Fibroblast of skin of left quadriceps (primary cell): ENCODE data around the gene CROT.
"Not testable (repeated sequence)": the region's sequence is repeated elsewhere in the genome, so short reads cannot be mapped to it uniquely, and the experiment has no call there.

Experiments
- DNase-seq, 2 experiments: peaks; one replicate each; pipeline ENCODE4 v3.0.0-alpha.2; 2013; ENCODE audit warnings: low read depth in 2 of 2

The CROT gene

GRCh38 chr7:87345166-87345927 lies at the start of gene CROT:
Gene CROT (plus strand): TSS chr7:87345664. CDS start chr7:87349069, 3,405 bp downstream.
- peak; percentile 83 to 84 for DNase-seq

- DNase-seq = no peak
Measured at GRCh38 chr7:87300756-87301155, 44.7 kb upstream of the CROT start.

GRCh38 chr7:87310790-87311419 lies 34.6 kb upstream of the CROT start:
- DNase-seq = no peak

GRCh38 chr7:87312215-87312865 lies 33.1 kb upstream of the CROT start:
- peak; percentile 22 to 33 for DNase-seq

- no peak for DNase-seq
Measured at GRCh38 chr7:87316097-87316700, 29.3 kb upstream of the CROT start.

- peak; percentile 27 to 29 for DNase-seq
Measured at GRCh38 chr7:87316846-87317552, 28.5 kb upstream of the CROT start.

- no peak for DNase-seq
Measured at GRCh38 chr7:87317691-87318245, 27.7 kb upstream of the CROT start.

- no peak for DNase-seq
Measured at GRCh38 chr7:87318741-87319140, 26.7 kb upstream of the CROT start.

GRCh38 chr7:87319154-87319581 lies 26.3 kb upstream of the CROT start:
- not testable (repeated sequence) for DNase-seq

GRCh38 chr7:87322912-87323311 lies 22.6 kb upstream of the CROT start:
- DNase-seq = no peak

- DNase-seq = no peak
Measured at GRCh38 chr7:87325576-87326370, 19.7 kb upstream of the CROT start.

GRCh38 chr7:87328281-87328680 lies 17.2 kb upstream of the CROT start:
- no peak for DNase-seq

- DNase-seq = no peak
Measured at GRCh38 chr7:87330316-87330715, 15.1 kb upstream of the CROT start.

GRCh38 chr7:87330942-87331341 lies 14.5 kb upstream of the CROT start:
- no peak for DNase-seq

GRCh38 chr7:87331687-87332252 lies 13.7 kb upstream of the CROT start:
- no peak for DNase-seq

- no peak for DNase-seq
Measured at GRCh38 chr7:87332321-87332720, 13.1 kb upstream of the CROT start.

GRCh38 chr7:87336136-87336535 lies 9.3 kb upstream of the CROT start:
- DNase-seq = no peak

- no peak for DNase-seq
Measured at GRCh38 chr7:87337331-87337730, 8.1 kb upstream of the CROT start.

GRCh38 chr7:87339373-87339897 lies 6.0 kb upstream of the CROT start:
- no peak for DNase-seq

- DNase-seq = no peak
Measured at GRCh38 chr7:87341441-87341840, 4.0 kb upstream of the CROT start.
